ENCODE data around the gene NECTIN1.
"Not testable (repeated sequence)": the region's sequence is repeated elsewhere in the genome, so short reads cannot be mapped to it uniquely, and the experiment has no call there.

The NECTIN1 gene

GRCh38 chr11:119614222-119615002, 114.6 kb downstream of the NECTIN1 start:
- no peak for DNase-seq

- DNase-seq: no peak
Measured at GRCh38 chr11:119612814-119613213, 116.2 kb downstream of the NECTIN1 start.

GRCh38 chr11:119610836-119611426, 118.1 kb downstream of the NECTIN1 start:
- DNase-seq: no peak

GRCh38 chr11:119608781-119609180, 120.2 kb downstream of the NECTIN1 start:
- no peak for DNase-seq

- no peak for DNase-seq
Measured at GRCh38 chr11:119608201-119608600, 120.8 kb downstream of the NECTIN1 start.

GRCh38 chr11:119607726-119608125, 121.3 kb downstream of the NECTIN1 start:
- no peak for DNase-seq

- DNase-seq: no peak
Measured at GRCh38 chr11:119605137-119605665, 123.8 kb downstream of the NECTIN1 start.

GRCh38 chr11:119602745-119603373, 126.1 kb downstream of the NECTIN1 start:
- no peak for DNase-seq

GRCh38 chr11:119599864-119600541, 129.0 kb downstream of the NECTIN1 start:
- no peak for DNase-seq

GRCh38 chr11:119595941-119596340, 133.1 kb downstream of the NECTIN1 start:
- DNase-seq: not testable (repeated sequence)

- DNase-seq: peak; percentile 86
Measured at GRCh38 chr11:119594639-119595249, 134.3 kb downstream of the NECTIN1 start.

GRCh38 chr11:119593346-119593745, 135.7 kb downstream of the NECTIN1 start:
- DNase-seq: no peak

- peak; percentile 10 for DNase-seq
Measured at GRCh38 chr11:119592642-119593041, 136.4 kb downstream of the NECTIN1 start.

GRCh38 chr11:119591836-119592310, 137.1 kb downstream of the NECTIN1 start:
- no peak for DNase-seq

- peak; percentile 26 for DNase-seq
Measured at GRCh38 chr11:119590651-119591351, 138.2 kb downstream of the NECTIN1 start.

- DNase-seq: no peak
Measured at GRCh38 chr11:119589001-119589400, 140.0 kb downstream of the NECTIN1 start.

Measured in HCEC 1CT (cell line).